NCI-H187 treated with DMSO at 0.1 percent for 48 hours (cell line): ENCODE results near the gene LDLRAD3.
"Not testable (repeated sequence)": the region's sequence is repeated elsewhere in the genome, so short reads cannot be mapped to it uniquely, and the experiment has no call there.

Experiments used
- DNase-seq: peaks from one replicate; lab custom pipeline; 2025; lab: John Stamatoyannopoulos, UW

LDLRAD3 gene

GRCh38 chr11:36019722-36020121 lies 75.9 kb downstream of the LDLRAD3 start:
- DNase-seq, result no peak

- DNase-seq, result no peak
Measured at GRCh38 chr11:36022882-36023281, 79.0 kb downstream of the LDLRAD3 start.

GRCh38 chr11:36023922-36024321 lies 80.1 kb downstream of the LDLRAD3 start:
- DNase-seq, result no peak

GRCh38 chr11:36024716-36025115 lies 80.9 kb downstream of the LDLRAD3 start:
- DNase-seq, result no peak

GRCh38 chr11:36026315-36026968 lies 82.6 kb downstream of the LDLRAD3 start:
- no peak for DNase-seq

- no peak for DNase-seq
Measured at GRCh38 chr11:36027731-36028130, 83.9 kb downstream of the LDLRAD3 start.

GRCh38 chr11:36029616-36030015 lies 85.8 kb downstream of the LDLRAD3 start:
- no peak for DNase-seq

- DNase-seq, result no peak
Measured at GRCh38 chr11:36030731-36031281, 86.9 kb downstream of the LDLRAD3 start.

- no peak for DNase-seq
Measured at GRCh38 chr11:36033082-36033751, 89.4 kb downstream of the LDLRAD3 start.

GRCh38 chr11:36033936-36034335 lies 90.1 kb downstream of the LDLRAD3 start:
- DNase-seq, result no peak

- no peak for DNase-seq
Measured at GRCh38 chr11:36034551-36035331, 90.9 kb downstream of the LDLRAD3 start.

GRCh38 chr11:36035454-36035853 lies 91.6 kb downstream of the LDLRAD3 start:
- DNase-seq, result no peak

GRCh38 chr11:36035999-36036398 lies 92.1 kb downstream of the LDLRAD3 start:
- DNase-seq, result no peak

- no peak for DNase-seq
Measured at GRCh38 chr11:36037031-36037430, 93.2 kb downstream of the LDLRAD3 start.

GRCh38 chr11:36038541-36038940 lies 94.7 kb downstream of the LDLRAD3 start:
- no peak for DNase-seq

- DNase-seq, result no peak
Measured at GRCh38 chr11:36039471-36039870, 95.6 kb downstream of the LDLRAD3 start.

- no peak for DNase-seq
Measured at GRCh38 chr11:36041988-36042611, 98.2 kb downstream of the LDLRAD3 start.

GRCh38 chr11:36044636-36045035 lies 100.8 kb downstream of the LDLRAD3 start:
- no peak for DNase-seq

GRCh38 chr11:36045945-36046344 lies 102.1 kb downstream of the LDLRAD3 start:
- DNase-seq, result not testable (repeated sequence)

GRCh38 chr11:36046932-36047331 lies 103.1 kb downstream of the LDLRAD3 start:
- DNase-seq, result no peak

GRCh38 chr11:36047344-36047743 lies 103.5 kb downstream of the LDLRAD3 start:
- DNase-seq, result no peak
